HG03469 (cell line): ENCODE results near the gene MST1R.

Experiments
- ATAC-seq: cut with Tn5 transposase; IDR thresholded peaks from one replicate; pipeline ENCODE4 v1.9.1; 2021; ENCODE audit warnings: mild to moderate bottlenecking, moderate library complexity, moderate number of reproducible peaks; ENCODE audit not compliant: unreplicated experiment

MST1R gene

DNA sequence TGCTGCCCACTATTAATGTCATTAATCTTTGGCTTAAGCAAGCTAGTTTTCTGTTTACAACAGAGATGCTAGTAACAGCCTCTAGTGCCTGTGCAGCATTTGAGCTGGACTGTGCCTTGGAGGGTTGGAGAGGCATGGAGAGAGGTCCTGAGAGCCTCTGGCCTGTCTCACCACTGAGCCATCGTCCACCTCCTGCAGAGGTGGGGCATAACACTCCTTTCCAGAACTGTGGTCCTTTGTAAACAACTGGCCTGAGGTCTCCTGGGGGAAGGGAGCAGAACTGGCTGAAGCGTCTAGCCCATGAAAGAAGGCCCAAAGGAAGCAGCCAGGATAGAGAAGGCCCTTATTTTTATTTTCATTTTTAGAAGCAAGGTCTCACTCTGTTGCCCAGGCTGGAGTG is 24.0 kb downstream of the MST1R start:
- ATAC-seq, result no peak

DNA sequence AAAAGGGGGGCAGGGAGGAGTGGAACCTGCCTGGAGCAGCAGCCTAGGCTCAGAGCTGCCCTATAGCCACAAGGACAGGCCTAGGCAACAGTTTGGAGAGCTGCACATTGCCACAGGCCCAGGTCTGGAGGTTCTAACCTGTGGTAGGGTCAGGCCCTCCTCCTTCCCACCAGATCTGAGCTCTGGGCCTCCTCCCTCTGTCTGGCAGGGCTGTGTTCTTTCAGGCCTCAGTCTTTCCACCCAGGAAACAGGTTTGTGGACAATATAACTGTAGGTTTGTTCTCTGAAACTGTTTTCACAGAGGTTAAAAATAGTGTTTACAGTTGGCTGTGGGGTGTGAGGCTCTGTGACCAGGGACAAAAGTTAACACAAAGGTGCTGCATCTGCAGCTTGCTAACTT is 25.0 kb downstream of the MST1R start:
- ATAC-seq, result no peak

DNA sequence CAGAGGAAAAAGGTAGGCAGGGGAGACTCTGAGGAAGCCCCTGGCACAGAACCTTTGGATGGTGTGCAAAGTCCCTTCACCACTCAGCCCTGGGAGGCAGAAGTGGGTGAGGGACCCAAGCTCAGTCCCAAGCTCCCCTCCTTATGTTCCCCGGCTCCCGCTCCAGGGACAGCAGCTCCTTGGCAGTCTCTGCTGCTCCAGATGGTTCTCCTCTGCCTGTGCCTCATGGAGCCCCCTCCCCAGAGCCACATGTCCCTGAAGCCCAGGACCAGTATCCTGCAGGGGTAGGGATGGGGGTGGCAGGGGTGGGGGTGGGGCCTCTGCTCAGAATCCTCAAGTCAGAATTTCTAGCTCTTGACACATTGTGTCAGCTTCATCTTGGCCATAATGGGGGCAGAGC is 26.0 kb downstream of the MST1R start:
- ATAC-seq, result no peak

DNA sequence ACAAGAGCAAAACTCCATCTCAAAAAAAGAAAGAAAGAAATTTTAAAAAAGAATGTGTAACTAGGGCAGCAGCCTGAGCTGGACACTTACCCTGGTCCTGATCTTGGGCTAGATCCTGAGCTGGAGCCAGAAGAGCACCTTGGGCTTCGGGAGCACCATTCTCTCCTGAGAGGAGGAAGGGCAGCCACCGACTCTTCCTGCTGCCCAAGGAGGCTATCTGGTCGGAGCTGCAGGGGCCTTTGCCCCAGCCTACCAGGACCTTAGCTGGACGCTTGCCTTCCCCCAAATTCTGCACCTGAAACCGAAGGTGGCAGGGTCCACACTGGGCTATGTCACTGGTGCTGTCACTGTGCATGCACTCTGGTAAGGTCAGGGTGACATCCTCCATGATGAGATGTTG is 27.1 kb downstream of the MST1R start:
- ATAC-seq, result no peak

GRCh38 chr3:49873623-49874022 is 30.1 kb downstream of the MST1R start:
- ATAC-seq, result no peak

GRCh38 chr3:49872801-49873281 is 30.8 kb downstream of the MST1R start:
- no peak for ATAC-seq

DNA sequence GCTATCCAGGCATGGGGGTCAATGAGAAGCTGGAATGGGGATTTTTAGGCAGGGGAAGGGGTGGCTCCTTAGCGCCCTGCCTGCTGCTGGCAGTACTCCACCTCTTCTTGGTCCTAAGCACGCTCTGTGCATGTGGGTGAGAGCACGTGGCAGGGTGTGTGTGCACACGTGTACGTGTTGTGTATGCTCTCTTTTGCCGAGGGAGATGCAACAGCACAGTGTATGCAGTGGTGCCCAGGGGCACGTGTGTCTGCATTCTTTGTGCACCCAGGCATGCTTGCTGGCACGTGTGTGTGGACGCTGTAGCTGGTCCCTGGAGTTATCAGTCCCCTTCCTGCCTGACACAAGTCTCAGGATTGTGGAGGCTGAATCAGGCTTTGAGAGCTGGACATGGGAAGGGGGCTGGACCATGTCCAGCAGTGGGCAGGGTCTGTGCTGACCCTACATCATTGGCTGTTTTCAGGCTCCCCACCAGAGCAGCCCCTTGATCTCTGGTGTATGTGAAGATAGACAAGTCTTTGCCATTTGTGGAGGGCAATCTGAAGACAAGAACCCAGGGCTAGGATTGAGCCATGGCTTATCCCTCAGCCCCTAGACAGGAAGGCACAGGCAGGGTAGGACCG is 32.0 kb downstream of the MST1R start:
- ATAC-seq, result no peak

DNA sequence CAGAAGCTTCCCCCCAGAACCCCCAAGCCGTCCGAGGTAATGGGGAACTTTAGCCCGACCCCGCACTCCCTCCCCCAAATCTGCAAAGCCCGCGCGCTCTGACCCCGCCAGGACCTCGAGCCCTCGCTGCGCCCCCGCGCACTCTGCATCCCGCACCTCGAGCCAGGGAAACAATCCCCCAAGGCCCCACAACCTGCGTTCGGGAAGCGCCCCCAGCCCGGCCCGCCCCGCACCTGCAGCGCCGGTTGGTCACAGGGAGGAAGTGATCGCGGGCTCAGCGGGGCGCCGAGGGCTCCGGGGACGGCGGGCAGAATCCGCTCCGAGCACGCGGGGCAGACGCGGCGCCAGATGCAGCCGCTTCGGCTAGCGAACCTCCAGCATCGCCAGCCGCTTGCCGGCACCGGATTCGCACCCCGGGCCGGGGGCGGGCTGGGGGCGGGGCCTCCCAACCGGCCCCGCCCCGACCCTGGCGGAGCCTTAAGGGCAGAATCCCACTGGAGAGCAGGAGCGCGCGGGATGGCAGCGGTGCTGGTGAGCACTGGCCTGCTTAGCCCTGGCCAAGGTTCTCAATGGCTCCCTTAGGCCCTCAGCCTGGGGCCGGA is 34.0 kb downstream of the MST1R start, which contains the start of gene CAMKV:
CAMKV (minus strand) TSS at position 382 of the 602 bp plus-strand sequence. CDS start 7,518 bp downstream, outside the sequence.
- ATAC-seq, result no peak

GRCh38 chr3:49868862-49869466 is 34.7 kb downstream of the MST1R start:
- no peak for ATAC-seq

- no peak for ATAC-seq
These were observed 35.8 kb downstream of the MST1R start for GRCh38 chr3:49867871-49868321.

DNA sequence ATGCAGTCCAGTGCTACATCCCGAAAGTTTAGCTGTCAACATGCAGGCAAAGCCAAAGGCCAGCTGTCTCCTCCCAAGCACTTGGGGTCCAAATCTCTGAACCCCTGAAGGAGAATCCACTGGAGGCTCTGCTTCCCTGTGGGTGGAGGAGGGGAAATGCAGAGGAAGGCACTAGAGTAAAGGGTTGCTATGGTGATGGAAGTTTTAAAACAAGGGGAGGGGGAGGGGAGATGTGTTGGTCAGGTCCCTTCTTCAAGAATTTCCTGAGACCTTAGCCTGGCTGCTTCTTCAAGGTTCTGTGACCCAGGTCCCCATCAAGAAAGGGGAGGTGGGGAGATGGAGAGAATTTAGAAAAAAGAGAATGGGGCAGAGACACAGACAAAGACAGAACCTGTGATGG is 36.3 kb downstream of the MST1R start:
- ATAC-seq, result no peak

DNA sequence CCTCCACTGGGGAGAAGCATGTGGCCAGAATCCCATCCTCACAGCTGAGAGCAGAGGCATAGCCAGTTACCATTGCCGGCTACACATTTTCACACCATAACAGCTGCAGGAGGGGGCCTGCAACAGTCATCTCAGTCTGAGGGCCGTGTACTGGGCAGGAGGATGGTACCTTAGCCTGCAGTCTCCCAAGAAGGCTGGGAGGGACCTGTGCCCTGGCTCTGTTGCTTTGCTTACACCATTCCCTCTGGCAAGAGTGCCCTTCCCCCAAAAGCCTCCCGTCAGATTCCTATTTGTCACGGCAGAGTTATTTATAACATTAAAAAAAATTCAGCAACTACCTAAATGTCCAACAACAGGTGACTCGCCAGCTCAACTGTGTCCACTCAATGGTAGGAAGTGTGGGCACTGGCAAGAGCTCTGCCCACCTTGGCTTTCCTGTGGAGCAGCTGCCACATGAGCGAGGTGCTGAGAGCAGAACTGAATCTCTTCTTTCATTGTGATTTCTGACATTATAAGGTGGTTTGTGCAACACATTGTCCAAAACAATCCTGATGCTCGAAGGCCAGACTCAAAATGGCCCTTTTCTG is 38.4 kb downstream of the MST1R start:
- ATAC-seq, result no peak

DNA sequence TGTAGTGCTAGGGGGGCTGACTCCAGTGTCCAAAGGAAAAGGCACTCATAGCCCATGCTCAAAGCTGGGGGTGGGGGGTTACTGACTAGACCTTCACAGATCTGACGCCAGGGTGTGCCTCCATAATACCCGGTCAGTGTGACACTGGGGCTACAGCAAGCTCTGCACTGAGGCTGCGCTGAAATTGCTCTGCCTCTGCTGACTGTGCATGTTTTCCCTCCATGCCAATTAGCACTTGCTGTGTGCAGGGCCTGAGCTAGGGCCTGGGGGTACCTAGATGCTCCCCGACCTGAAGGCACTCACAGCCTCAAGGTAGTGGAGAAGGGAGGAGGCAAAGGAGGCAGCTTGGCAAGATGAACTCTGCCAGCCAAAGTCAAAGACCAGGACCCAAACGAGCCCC is 39.2 kb downstream of the MST1R start:
- no peak for ATAC-seq

DNA sequence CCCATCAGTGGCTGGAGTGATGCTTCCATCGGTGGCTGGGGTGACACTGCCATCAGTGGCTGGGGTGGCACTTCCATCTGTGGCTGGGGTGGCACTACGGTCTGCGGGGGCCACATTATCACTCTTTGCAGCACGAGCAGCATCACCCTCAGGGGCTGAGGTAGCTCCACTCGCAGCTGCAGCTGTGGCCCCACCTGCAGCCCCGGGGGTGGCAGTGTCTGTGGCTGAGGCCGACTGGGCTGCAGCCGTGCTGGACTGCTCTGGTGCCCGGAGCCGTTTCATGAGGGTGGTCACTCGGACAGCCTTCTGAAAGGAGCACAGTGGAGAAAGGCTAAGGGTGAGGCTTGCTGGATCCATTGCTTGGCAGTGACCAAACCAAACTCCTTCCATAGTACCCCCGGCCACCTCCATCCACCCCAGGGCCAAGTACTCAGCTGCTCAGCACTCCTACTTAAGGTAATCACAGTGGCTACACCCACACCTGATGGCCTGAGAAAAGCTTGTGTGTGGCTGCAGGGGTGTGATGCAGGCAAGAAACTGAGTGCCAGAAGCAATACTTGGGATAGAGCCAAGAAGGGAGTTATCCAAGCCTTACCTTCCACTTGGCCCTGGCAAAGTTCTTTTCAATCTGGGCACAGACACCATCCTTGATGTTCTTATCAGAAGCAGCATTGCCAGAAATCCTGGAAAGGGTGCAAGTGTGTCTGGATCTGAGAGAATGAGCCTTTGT is 43.9 kb downstream of the MST1R start:
- no peak for ATAC-seq

- peak; percentile 71 for ATAC-seq
These were observed 47.3 kb downstream of the MST1R start, which contains the start of gene TRAIP for GRCh38 chr3:49856181-49857005. Gene TRAIP, minus strand, starts transcription at chr3:49856564. Its CDS starts 111 bp downstream, at chr3:49856453.

DNA sequence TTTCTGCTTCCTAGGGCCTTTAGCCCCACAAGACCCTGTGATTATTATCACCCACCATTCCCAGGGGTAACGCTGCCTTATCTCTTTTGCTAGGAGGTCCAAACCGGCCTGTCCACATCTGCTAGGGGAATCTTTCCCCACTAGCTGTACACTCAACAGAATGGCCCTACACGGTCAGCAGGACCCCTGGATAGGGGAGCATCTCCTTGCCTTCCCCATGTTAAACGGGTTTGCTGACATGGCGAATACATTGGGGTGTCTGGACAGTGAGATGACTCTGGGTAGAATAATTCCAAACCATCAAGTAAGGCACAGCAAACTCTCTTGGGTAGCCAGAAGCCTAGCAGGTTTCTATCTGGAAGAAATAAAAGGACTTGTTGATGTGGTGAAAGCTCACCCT is 48.0 kb downstream of the MST1R start:
- no peak for ATAC-seq

DNA sequence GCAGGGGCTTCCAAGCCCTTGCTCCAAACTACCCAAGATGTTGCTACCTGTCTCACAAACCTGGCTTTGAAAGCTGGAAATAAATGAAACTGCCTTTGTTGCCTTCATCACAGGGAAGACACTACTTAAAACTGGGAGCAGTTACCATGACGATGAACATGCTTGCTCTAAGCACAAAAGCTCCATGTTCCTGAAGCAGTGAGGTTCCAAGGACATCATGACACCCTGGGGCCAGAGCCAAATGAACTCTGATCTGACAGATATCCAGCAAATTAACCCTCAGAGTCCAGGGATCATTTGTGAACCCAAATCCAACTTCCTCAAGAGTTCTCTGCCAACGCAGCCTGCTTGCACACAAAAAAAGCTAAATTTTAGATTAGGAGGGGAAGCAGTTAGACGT is 58.0 kb downstream of the MST1R start:
- no peak for ATAC-seq

DNA sequence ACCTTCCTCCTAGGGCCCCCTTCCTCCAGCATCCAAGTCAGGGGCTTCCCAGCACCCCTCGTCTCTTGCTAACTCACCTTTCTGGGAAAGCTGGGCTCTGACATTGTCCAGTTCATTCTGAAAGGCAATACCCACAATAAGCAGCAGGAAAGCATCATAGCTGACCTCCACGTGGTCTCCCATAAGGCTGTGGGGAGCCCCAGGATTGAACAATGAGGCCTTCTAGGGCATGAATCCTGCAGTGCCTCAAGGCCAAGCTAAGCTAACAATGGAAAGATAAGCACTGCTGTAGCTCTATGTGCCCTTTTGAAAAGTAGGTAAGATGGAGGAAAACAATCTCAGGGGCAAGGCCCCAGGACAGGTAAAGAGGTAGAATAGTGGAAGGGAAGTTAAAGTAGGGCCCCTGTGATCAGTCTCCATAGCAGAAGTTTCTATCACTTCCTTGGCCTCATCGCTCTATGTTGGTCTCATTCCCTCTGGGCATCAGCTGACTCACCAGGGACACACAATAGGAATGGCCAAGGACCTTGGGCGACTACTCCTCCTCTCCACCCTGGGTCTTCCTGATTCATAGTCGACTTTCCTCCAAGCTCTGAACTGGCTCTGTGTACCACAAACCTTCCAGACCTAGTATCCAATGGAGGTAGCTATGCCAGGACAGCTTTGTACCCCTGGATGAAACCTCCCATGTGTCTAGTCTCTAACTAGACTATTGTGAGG is 59.0 kb downstream of the MST1R start:
- ATAC-seq, result no peak

- no peak for ATAC-seq
These were observed 60.7 kb downstream of the MST1R start for GRCh38 chr3:49842843-49843517.
